Fibroblast of lung (primary cell): ENCODE data around the gene PUS7L. TPM values are rescaled to one million over a fixed set of nuclear protein-coding genes. Genes with fewer than 3 reads are reported as not detected.

Experiments used
- DNase-seq, 2 donors: peaks; one replicate each; pipeline versions ENCODE4 v3.0.0 to v3.0.0-alpha.2; 2010; ENCODE audit warnings: low read depth in 2 of 2
- H2AFZ ChIP-seq: 2 replicates; pipeline ENCODE4 v1.5.1; 2012; ENCODE audit warnings: low read length, control low read depth, inconsistent platforms
- H3K27ac ChIP-seq: 2 replicates; pipeline ENCODE4 v1.5.1; 2011; ENCODE audit warnings: low read length, control low read depth; ENCODE audit not compliant: insufficient read depth
- H3K27me3 ChIP-seq: 2 replicates; pipeline ENCODE4 v1.5.1; 2011; ENCODE audit warnings: mild to moderate bottlenecking, low read length; ENCODE audit not compliant: control insufficient read depth, insufficient read depth
- H3K36me3 ChIP-seq: 2 replicates; pipeline ENCODE4 v1.5.1; 2011; ENCODE audit warnings: low read length; ENCODE audit not compliant: control insufficient read depth, insufficient read depth
- H3K4me1 ChIP-seq: 2 replicates; pipeline ENCODE4 v1.5.1; 2011; ENCODE audit warnings: low read length; ENCODE audit not compliant: control insufficient read depth, insufficient read depth; ENCODE audit errors: extremely low read depth
- H3K4me2 ChIP-seq: 2 replicates; pipeline ENCODE4 v1.5.1; 2011; ENCODE audit warnings: low read length, control low read depth; ENCODE audit not compliant: insufficient read depth; ENCODE audit errors: extremely low read depth
- H3K4me3 ChIP-seq, 4 experiments: fragments of 200-600 bp in 1 of 4; sonication (generic) in 1 of 4; replicated peaks in 1 of 4; 2 replicates each; pipeline ENCODE4 v1.5.1; 2011 to 2016; ENCODE audit warnings: low read length in 4 of 4, low read depth in 3 of 4, mild to moderate bottlenecking in 3 of 4, control low read depth in 2 of 4, inconsistent platforms in 1 of 4, mixed read lengths in 1 of 4; ENCODE audit not compliant: insufficient read depth in 1 of 4; ENCODE audit errors: control extremely low read depth in 1 of 4
- H3K79me2 ChIP-seq: 2 replicates; pipeline ENCODE4 v1.5.1; 2012; ENCODE audit warnings: mild to moderate bottlenecking, low read length, inconsistent platforms; ENCODE audit not compliant: control insufficient read depth, insufficient read depth
- H3K9ac ChIP-seq: 2 replicates; pipeline ENCODE4 v1.5.1; 2011; ENCODE audit warnings: mild to moderate bottlenecking, low read length, control low read depth; ENCODE audit not compliant: insufficient read depth
- H3K9me3 ChIP-seq: 2 replicates; pipeline ENCODE4 v1.5.1; 2012; ENCODE audit warnings: low read depth, low read length; ENCODE audit not compliant: control insufficient read depth, insufficient read depth
- H4K20me1 ChIP-seq: 2 replicates; pipeline ENCODE4 v1.5.1; 2011; ENCODE audit warnings: low read length; ENCODE audit not compliant: control insufficient read depth, insufficient read depth; ENCODE audit errors: extremely low read depth
- CTCF ChIP-seq, 2 donors: IDR thresholded peaks in 1 of 2; conservative IDR thresholded peaks in 1 of 2; 1 replicate in 1 of 2; 2 replicates in 1 of 2; pipeline ENCODE4 v1.5.1; 2011 to 2012; ENCODE audit warnings: low read length in 2 of 2, control low read depth in 1 of 2, inconsistent platforms in 1 of 2, low read depth in 1 of 2, mild to moderate bottlenecking in 1 of 2
- EZH2 ChIP-seq: IDR thresholded peaks from 2 replicates; pipeline ENCODE4 v1.5.1; 2012; ENCODE audit warnings: low read length, control low read depth, mild to moderate bottlenecking; ENCODE audit errors: missing control alignments
- polyA minus RNA-seq: library from RNA; depleted of rRNA, polyadenylated mRNA; stranded (reverse); fragments of >200 nt; gene quantifications from 2 replicates; pipeline ENCODE4 v1.2.3, GENCODE V29; 2011; ENCODE audit warnings: low replicate concordance
- polyA plus RNA-seq, 2 donors: library from polyadenylated mRNA; depleted of rRNA in 1 of 2; stranded (reverse) in 1 of 2; unstranded in 1 of 2; fragments of >200 nt; gene quantifications; 2 replicates each; pipeline ENCODE4 v1.2.1, GENCODE V29; 2011 to 2012; ENCODE audit warnings: missing spikeins in 1 of 2
- total RNA-seq: library from RNA; depleted of rRNA; stranded (reverse); fragments of >200 nt; gene quantifications from 2 replicates; pipeline ENCODE4 v1.2.1, GENCODE V29; 2014

Gene PUS7L
- total RNA-seq, result 14.4 and 17.0 TPM in 2 replicates
- 10.9 and 11.2 TPM in 2 replicates for polyA plus RNA-seq
- 5.0 and 6.6 TPM in 2 replicates for polyA plus RNA-seq (2012)
- polyA minus RNA-seq, result 1.5 and 7.4 TPM in 2 replicates

- TF ChIP-seq CTCF (conservative IDR thresholded peaks at IDR 0.05 in 1 of 2, IDR thresholded peaks at IDR 0.05 in 1 of 2; ENCODE audit: low read depth in 1 of 2, low read length in 2 of 2), result peak; percentile 40 to 54
- no peak for TF ChIP-seq EZH2
- Histone ChIP-seq H3K4me3 (peak within 1 kb of the TSS; percentile 46 to 94 (median 77)), H2AFZ (peak within 1 kb of the TSS; percentile 97), H3K27ac (peak within 1 kb of the TSS; percentile 71), H3K36me3 (no peaks in the 10 kb centered on the region), H3K9me3 (no peaks in the 10 kb centered on the region), H3K4me2 (peak within 1 kb of the TSS; percentile 93), H3K79me2 (peaks cover 17% of the 10 kb centered on the region), H3K9ac (peak within 1 kb of the TSS; percentile 70), H4K20me1 (no peaks in the 10 kb centered on the region), H3K27me3 (no peaks in the 10 kb centered on the region), H3K4me1 (peaks cover 5% of the 10 kb centered on the region)
- peak; percentile 96 to 97 for DNase-seq
These were observed at the start of gene PUS7L, which contains the start of gene IRAK4 for GRCh38 chr12:43758728-43759563. PUS7L (minus strand) TSS chr12:43758790; CDS start chr12:43755245, 3,545 bp downstream. IRAK4 (plus strand) TSS chr12:43758951; CDS start chr12:43768112, 9,161 bp downstream.

GRCh38 chr12:43807386-43807785 is 48.8 kb upstream of the PUS7L start:
- H4K20me1 ChIP-seq, result no peaks in the 10 kb centered on the region
- H3K9me3 ChIP-seq, result no peaks in the 10 kb centered on the region
- DNase-seq, result no peak
- H3K36me3 ChIP-seq, result peaks cover 3% of the 10 kb centered on the region
- H2AFZ ChIP-seq, result no peak overlapping the region
- H3K79me2 ChIP-seq, result peaks cover 29% of the 10 kb centered on the region
- H3K9ac ChIP-seq, result no peak overlapping the region
- TF ChIP-seq EZH2, result no peak
- TF ChIP-seq CTCF (conservative IDR thresholded peaks at IDR 0.05 in 1 of 2, IDR thresholded peaks at IDR 0.05 in 1 of 2; ENCODE audit: low read depth in 1 of 2, low read length in 2 of 2), result no peak
- H3K4me1 ChIP-seq, result no peaks in the 10 kb centered on the region
- no peak overlapping the region for H3K4me3 ChIP-seq
- no peak overlapping the region for H3K4me2 ChIP-seq
- no peaks in the 10 kb centered on the region for H3K27me3 ChIP-seq
- no peak overlapping the region for H3K27ac ChIP-seq

- Histone ChIP-seq H3K36me3 (peaks cover 3% of the 10 kb centered on the region), H3K4me1 (no peaks in the 10 kb centered on the region), H4K20me1 (no peaks in the 10 kb centered on the region), H3K4me2 (peak overlapping the region; percentile 91), H3K27me3 (no peaks in the 10 kb centered on the region), H3K9ac (peak overlapping the region; percentile 96), H3K27ac (peak overlapping the region; percentile 98), H3K4me3 (peak overlapping the region; percentile 79 to 98 (median 89)), H3K79me2 (peaks cover 29% of the 10 kb centered on the region), H2AFZ (peak overlapping the region; percentile 79), H3K9me3 (no peaks in the 10 kb centered on the region)
- peak in 1 of 2 donors; percentile 10 for DNase-seq
- no peak for TF ChIP-seq CTCF (conservative IDR thresholded peaks at IDR 0.05 in 1 of 2, IDR thresholded peaks at IDR 0.05 in 1 of 2; ENCODE audit: low read depth in 1 of 2, low read length in 2 of 2)
- no peak for TF ChIP-seq EZH2
These were observed 48.1 kb upstream of the PUS7L start for GRCh38 chr12:43806737-43807072.
